Liver (tissue), 9 donors: ENCODE data around the gene PLN. TPM values are rescaled to one million over a fixed set of nuclear protein-coding genes. Genes with fewer than 3 reads are reported as not detected.

Experiments used
- DNase-seq: peaks from one replicate; pipeline ENCODE4 v3.0.0-alpha.2; 2017; ENCODE audit warnings: low spot score
- H3K27ac ChIP-seq, 2 donors: one replicate each; pipeline ENCODE4 v1.7.0; 2013; ENCODE audit warnings: inconsistent platforms in 2 of 2, low read length in 2 of 2, control low read depth in 1 of 2, low read depth in 1 of 2, mild to moderate bottlenecking in 1 of 2
- H3K27me3 ChIP-seq, 4 donors: one replicate each; pipeline versions ENCODE4 v1.6.1 to v1.7.0; 2013; ENCODE audit warnings: low read length in 3 of 4, inconsistent platforms in 1 of 4, mild to moderate bottlenecking in 1 of 4, moderate library complexity in 1 of 4; ENCODE audit not compliant: control insufficient read depth in 4 of 4, insufficient read depth in 4 of 4
- H3K36me3 ChIP-seq, 4 donors: one replicate each; pipeline versions ENCODE4 v1.6.1 to v1.7.0; 2013; ENCODE audit warnings: low read length in 3 of 4, mild to moderate bottlenecking in 3 of 4, low read depth in 1 of 4, moderate library complexity in 1 of 4; ENCODE audit not compliant: control insufficient read depth in 4 of 4, insufficient read depth in 3 of 4
- H3K4me1 ChIP-seq, 4 donors: one replicate each; pipeline versions ENCODE4 v1.6.1 to v1.7.0; 2013; ENCODE audit warnings: low read length in 3 of 4, mild to moderate bottlenecking in 3 of 4, moderate library complexity in 1 of 4; ENCODE audit not compliant: control insufficient read depth in 4 of 4, insufficient read depth in 4 of 4
- H3K4me3 ChIP-seq, 3 donors: one replicate each; pipeline versions ENCODE4 v1.6.1 to v1.7.0; 2013; ENCODE audit warnings: low read length in 3 of 3, control low read depth in 1 of 3, low read depth in 1 of 3, mild to moderate bottlenecking in 1 of 3
- H3K9ac ChIP-seq, 2 donors: one replicate each; pipeline ENCODE4 v1.7.0; 2013; ENCODE audit warnings: low read length in 2 of 2, mild to moderate bottlenecking in 2 of 2, moderate library complexity in 2 of 2, control low read depth in 1 of 2, low read depth in 1 of 2
- H3K9me3 ChIP-seq, 4 donors: one replicate each; pipeline versions ENCODE4 v1.6.1 to v1.7.0; 2013; ENCODE audit warnings: low read length in 3 of 4; ENCODE audit not compliant: control insufficient read depth in 4 of 4
- ATF3 ChIP-seq: IDR thresholded peaks from 2 replicates; pipeline ENCODE4 v1.6.1; 2016; ENCODE audit warnings: antibody characterized with exemption
- CTCF ChIP-seq: fragments of 150-350 bp; IDR thresholded peaks from 2 replicates; pipeline ENCODE4 v1.5.1; 2017; ENCODE audit warnings: improper control_type of control experiment, low read depth, low read length; ENCODE audit not compliant: missing input control
- EGR1 ChIP-seq, 2 donors: IDR thresholded peaks; 2 replicates each; pipeline ENCODE4 v1.6.1; 2016 to 2018; ENCODE audit warnings: antibody characterized with exemption in 2 of 2, low read depth in 2 of 2
- FOXA1 ChIP-seq: IDR thresholded peaks from 2 replicates; pipeline ENCODE4 v1.6.1; 2016; ENCODE audit warnings: antibody characterized with exemption
- FOXA2 ChIP-seq: IDR thresholded peaks from 2 replicates; pipeline ENCODE4 v1.6.1; 2016; ENCODE audit warnings: antibody characterized with exemption
- GABPA ChIP-seq, 2 donors: IDR thresholded peaks in 1 of 2; conservative IDR thresholded peaks in 1 of 2; 2 replicates each; pipeline ENCODE4 v1.6.1; 2016; ENCODE audit warnings: antibody characterized with exemption in 2 of 2, mild to moderate bottlenecking in 1 of 2, moderate library complexity in 1 of 2
- HNF4A ChIP-seq, 2 donors: conservative IDR thresholded peaks; 2 replicates each; pipeline ENCODE4 v1.6.1; 2016; ENCODE audit warnings: antibody characterized with exemption in 2 of 2, mild to moderate bottlenecking in 2 of 2
- HNF4G ChIP-seq: IDR thresholded peaks from 2 replicates; pipeline ENCODE4 v1.6.1; 2016; ENCODE audit warnings: antibody characterized with exemption
- JUND ChIP-seq, 2 donors: IDR thresholded peaks; 2 replicates each; pipeline ENCODE4 v1.6.1; 2016; ENCODE audit warnings: antibody characterized with exemption in 2 of 2
- MAX ChIP-seq: IDR thresholded peaks from 2 replicates; pipeline ENCODE4 v1.6.1; 2016; ENCODE audit warnings: antibody characterized with exemption
- NR2F2 ChIP-seq: IDR thresholded peaks from 2 replicates; pipeline ENCODE4 v1.6.1; 2016; ENCODE audit warnings: antibody characterized with exemption
- RAD21 ChIP-seq, 2 donors: IDR thresholded peaks; 2 replicates each; pipeline ENCODE4 v1.6.1; 2016; ENCODE audit warnings: antibody characterized with exemption in 2 of 2, mild to moderate bottlenecking in 2 of 2
- REST ChIP-seq: IDR thresholded peaks from 2 replicates; pipeline ENCODE4 v1.6.1; 2016; ENCODE audit warnings: antibody characterized with exemption, mild to moderate bottlenecking
- RXRA ChIP-seq, 2 donors: IDR thresholded peaks; 2 replicates each; pipeline ENCODE4 v1.6.1; 2017 to 2018; ENCODE audit warnings: antibody characterized with exemption in 2 of 2, mild to moderate bottlenecking in 1 of 2
- SP1 ChIP-seq: IDR thresholded peaks from 2 replicates; pipeline ENCODE4 v1.6.1; 2018; ENCODE audit warnings: antibody characterized with exemption, mild to moderate bottlenecking
- TAF1 ChIP-seq: conservative IDR thresholded peaks from 2 replicates; pipeline ENCODE4 v1.6.1; 2016; ENCODE audit warnings: antibody characterized with exemption, mild to moderate bottlenecking
- YY1 ChIP-seq: IDR thresholded peaks from 2 replicates; pipeline ENCODE4 v1.6.1; 2016; ENCODE audit warnings: antibody characterized with exemption, mild to moderate bottlenecking
- WGBS: extraction: QIAGEN DNeasy Blood & Tissue Kit; methylation state at CpG from one replicate; pipeline ENCODE4 v1.1.7; 2013; 5-methylcytosine and 5-hydroxymethylcytosine counted together
- polyA plus RNA-seq, 2 donors: library from polyadenylated mRNA; stranded (reverse) in 1 of 2; unstranded in 1 of 2; fragments of 200-250 nt in 1 of 2; fragments of >200 nt in 1 of 2; fragmentation: Nextera tagmentation in 1 of 2; extraction: Ambion mirVana in 1 of 2; gene quantifications; one replicate each; pipeline versions ENCODE4 v1.2.1 to v1.2.3, GENCODE V29; 2013 to 2015
- total RNA-seq, 2 donors: library from RNA; depleted of rRNA; stranded (reverse); fragments of >200 nt; gene quantifications; one replicate each; pipeline ENCODE4 v1.2.3, GENCODE V29; 2014
- donor health status: healthy.
- donor health status: healthy.
- donor health status: healthy.
- donor health status: healthy.
- donor health status: healthy.

The PLN gene
- total and polyA plus RNA-seq, 4 donors, result 0.14 to 1.3 (median 0.44) TPM

- no peak overlapping the region for H3K27ac ChIP-seq
- no peaks in the 10 kb centered on the region for H3K9me3 ChIP-seq
- H3K27me3 ChIP-seq, result no peaks in the 10 kb centered on the region
- H3K36me3 ChIP-seq, result no peaks in the 10 kb centered on the region
- 85% methylated on average over 5 of the region's 5 CpGs for WGBS
- no peak for DNase-seq
- no peak for TF ChIP-seq SP1
- no peak for TF ChIP-seq HNF4A (conservative IDR thresholded peaks at IDR 0.05)
- TF ChIP-seq MAX, result no peak
- no peak for TF ChIP-seq JUND (IDR thresholded peaks at IDR 0.05)
- no peak for TF ChIP-seq CTCF
- no peak for TF ChIP-seq HNF4G
- no peak for TF ChIP-seq EGR1 (IDR thresholded peaks at IDR 0.05; ENCODE audit: low read depth in 2 of 2)
- TF ChIP-seq RAD21 (IDR thresholded peaks at IDR 0.05), result no peak
- no peak for TF ChIP-seq RXRA (IDR thresholded peaks at IDR 0.05)
- no peak for TF ChIP-seq ATF3
- no peak for TF ChIP-seq GABPA (IDR thresholded peaks at IDR 0.05 in 1 of 2, conservative IDR thresholded peaks at IDR 0.05 in 1 of 2)
- TF ChIP-seq TAF1, result no peak
- no peak overlapping the region for H3K4me3 ChIP-seq
- H3K9ac ChIP-seq, result no peak overlapping the region
- peaks cover 0 to 7% (median 0%) of the 10 kb centered on the region in 4 donors for H3K4me1 ChIP-seq
These were observed 38.8 kb downstream of the PLN start for GRCh38 chr6:118586746-118587485.

GRCh38 chr6:118588626-118589025, 40.5 kb downstream of the PLN start:
- Histone ChIP-seq H3K4me1 (peaks cover 0 to 9% (median 0%) of the 10 kb centered on the region in 4 donors), H3K27ac (no peak overlapping the region), H3K27me3 (no peaks in the 10 kb centered on the region), H3K4me3 (no peak overlapping the region), H3K9ac (no peak overlapping the region), H3K9me3 (no peaks in the 10 kb centered on the region), H3K36me3 (no peaks in the 10 kb centered on the region)
- 94% methylated on average over 5 of the region's 5 CpGs for WGBS
- TF ChIP-seq RAD21 (IDR thresholded peaks at IDR 0.05) (no peak), MAX (no peak), TAF1 (no peak), NR2F2 (no peak), CTCF (no peak), FOXA1 (no peak), SP1 (no peak), RXRA (IDR thresholded peaks at IDR 0.05) (no peak), REST (no peak), EGR1 (IDR thresholded peaks at IDR 0.05; ENCODE audit: low read depth in 2 of 2) (no peak), FOXA2 (no peak), HNF4A (conservative IDR thresholded peaks at IDR 0.05) (no peak), GABPA (IDR thresholded peaks at IDR 0.05 in 1 of 2, conservative IDR thresholded peaks at IDR 0.05 in 1 of 2) (no peak), JUND (IDR thresholded peaks at IDR 0.05) (no peak), YY1 (no peak), ATF3 (no peak)
- DNase-seq, result no peak
